GM13976 (cell line): ENCODE data around the gene PPIA.
"Not testable (repeated sequence)": the region's sequence is repeated elsewhere in the genome, so short reads cannot be mapped to it uniquely, and the experiment has no call there.

Source experiments
- DNase-seq: peaks from one replicate; pipeline ENCODE4 v3.0.0; 2012; ENCODE audit warnings: low spot score
- CTCF ChIP-seq: IDR thresholded peaks from 2 replicates; pipeline ENCODE4 v1.5.1; 2012; ENCODE audit warnings: borderline replicate concordance, mild to moderate bottlenecking; ENCODE audit not compliant: insufficient read depth; ENCODE audit errors: extremely low read depth, missing control alignments, control extremely low read depth
- in situ Hi-C: fragments of 300-500 bp; cut with MboI; formaldehyde crosslinking; loops from one replicate; pipeline ENCODE4 v1.12.0; 2022; ENCODE audit warnings: low sequenced_read_pairs, mixed read lengths, inconsistent platforms; ENCODE audit not compliant: unreplicated experiment

PPIA gene

GRCh38 chr7:44768628-44769371 lies 27.7 kb upstream of the PPIA start:
- DNase-seq, result peak; percentile 28
- no peak for TF ChIP-seq CTCF
- in situ Hi-C loops, result loop anchor here (25.0 kb wide), 1 partner anchor 181 kb away; the partner anchor contains the start of gene TMED4

DNA sequence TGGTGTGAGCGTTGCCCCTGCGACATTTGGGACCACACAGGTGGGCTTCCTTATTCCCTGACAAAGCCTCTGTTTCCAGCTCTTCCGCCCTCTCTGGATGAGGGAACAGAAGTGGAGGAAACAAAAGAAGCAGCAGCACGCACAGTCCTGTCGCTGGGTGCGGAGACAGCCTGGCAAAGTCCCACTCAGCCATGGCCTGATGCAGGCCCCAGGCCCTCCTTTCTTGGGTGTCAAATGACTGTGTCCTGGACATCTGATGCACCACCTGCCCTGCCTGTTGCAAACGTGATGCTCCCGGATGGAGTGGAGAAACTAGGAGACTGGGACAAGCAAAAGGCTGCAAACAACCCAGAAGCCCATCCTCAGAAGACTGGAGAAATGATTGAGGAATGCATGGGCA lies 27.1 kb upstream of the PPIA start:
- TF ChIP-seq CTCF, result no peak
- in situ Hi-C loops, result loop anchor here (25.0 kb wide), 1 partner anchor 182 kb away; the partner anchor contains the start of gene TMED4
- DNase-seq, result peak; percentile 24

- peak; percentile 77 for DNase-seq
- in situ Hi-C loops, result loop anchor here (25.0 kb wide), 1 partner anchor 183 kb away; the partner anchor contains the start of gene TMED4
- no peak for TF ChIP-seq CTCF
These were observed 26.6 kb upstream of the PPIA start for GRCh38 chr7:44769776-44770294.

DNA sequence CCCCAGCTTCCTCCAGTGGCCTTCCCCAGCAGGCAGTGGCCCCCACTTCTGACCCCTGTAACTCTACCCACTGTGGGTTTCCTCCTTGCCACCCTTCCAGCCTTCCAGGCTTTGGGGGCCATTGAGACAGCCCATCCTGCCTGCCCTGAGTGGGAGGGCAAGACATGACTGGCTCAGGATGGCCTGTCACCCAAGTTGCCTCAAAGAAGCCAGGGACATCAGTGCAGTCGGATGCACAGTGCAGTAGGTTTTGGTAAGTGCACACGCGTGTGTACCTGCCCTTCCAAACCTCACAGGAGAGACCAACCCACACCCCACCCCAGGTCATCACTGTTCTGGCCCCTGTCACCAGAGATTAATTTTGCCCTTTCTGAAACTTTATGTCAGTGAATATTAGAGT lies 25.1 kb upstream of the PPIA start:
- TF ChIP-seq CTCF, result no peak
- no peak for DNase-seq
- in situ Hi-C loops, result loop anchor here (25.0 kb wide), 1 partner anchor 184 kb away; the partner anchor contains the start of gene TMED4

DNA sequence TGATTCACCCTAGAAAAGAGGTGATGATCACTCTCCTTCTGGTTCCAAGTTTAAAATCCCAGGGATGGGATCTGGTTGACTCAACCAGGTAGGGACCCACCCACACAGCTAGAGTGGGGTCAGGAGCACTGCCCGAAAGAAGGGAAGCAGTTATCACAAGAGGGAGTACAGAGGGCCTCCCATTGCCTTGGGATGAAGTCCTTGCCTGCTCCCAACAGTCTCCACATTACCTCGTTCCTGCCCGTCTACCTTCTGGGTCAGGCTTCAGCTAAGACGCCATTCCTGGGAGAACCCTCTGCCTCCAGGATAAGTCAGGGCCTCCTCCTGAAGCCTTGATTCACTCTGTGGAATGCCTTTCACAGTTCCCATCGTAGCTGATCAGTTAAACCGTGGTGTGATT lies 24.0 kb upstream of the PPIA start:
- in situ Hi-C loops, result loop anchor here (25.0 kb wide), 1 partner anchor 185 kb away; the partner anchor contains the start of gene TMED4
- no peak for DNase-seq
- TF ChIP-seq CTCF, result no peak

DNA sequence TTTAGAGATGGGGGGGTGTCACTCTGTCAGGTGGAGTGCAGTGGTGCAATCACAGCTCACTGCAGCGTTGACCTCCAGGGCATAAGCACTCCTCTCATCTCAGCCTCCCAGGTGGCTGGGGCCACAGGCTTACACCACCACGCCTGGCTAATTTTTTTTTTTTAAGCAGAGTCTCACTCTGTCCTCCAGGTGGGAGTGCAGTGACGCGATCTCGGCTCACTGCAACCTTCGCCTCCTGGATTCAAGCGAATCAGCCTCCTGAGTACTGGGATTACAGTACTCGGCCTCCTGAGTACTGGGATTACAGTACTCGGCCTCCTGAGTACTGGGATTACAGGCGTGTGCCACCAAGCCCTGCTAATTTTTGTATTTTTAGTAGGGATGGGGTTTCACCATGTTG lies 23.6 kb upstream of the PPIA start:
- in situ Hi-C loops, result loop anchor here (25.0 kb wide), 1 partner anchor 186 kb away; the partner anchor contains the start of gene TMED4
- no peak for DNase-seq
- TF ChIP-seq CTCF, result no peak

- in situ Hi-C loops, result loop anchor here (25.0 kb wide), 1 partner anchor 187 kb away; the partner anchor contains the start of gene TMED4
- DNase-seq, result not testable (repeated sequence)
These were observed 22.0 kb upstream of the PPIA start for GRCh38 chr7:44774486-44774885.
